ENCODE results near the gene UBE2J2.
A peak's percentile ranks its signal among the peaks of the same experiment; 100 is the strongest.

The UBE2J2 gene

GRCh38 chr1:1309251-1310108, 35.8 kb upstream of the UBE2J2 start:
- DNase-seq (ENCODE audit: low read depth in 2 of 3, low spot score in 2 of 3), result no peak

GRCh38 chr1:1308756-1309250, 35.1 kb upstream of the UBE2J2 start:
- DNase-seq (ENCODE audit: low read depth in 2 of 3, low spot score in 2 of 3), result no peak

- DNase-seq (ENCODE audit: low read depth in 2 of 3, low spot score in 2 of 3), result peak; percentile 68 to 86 (median 81)
Observed at GRCh38 chr1:1307923-1308755, 34.5 kb upstream of the UBE2J2 start, which contains the start of the genes ACAP3 and PUSL1. Gene ACAP3, minus strand, starts transcription at chr1:1307930. Its CDS starts 115 bp downstream, at chr1:1307815. Gene PUSL1, plus strand, starts transcription at chr1:1308597. Its CDS starts 47 bp downstream, at chr1:1308644.

- no peak for DNase-seq (ENCODE audit: low read depth in 2 of 3, low spot score in 2 of 3)
Observed at GRCh38 chr1:1307261-1307922, 33.7 kb upstream of the UBE2J2 start.

GRCh38 chr1:1306661-1307260, 33.1 kb upstream of the UBE2J2 start:
- DNase-seq (ENCODE audit: low read depth in 2 of 3, low spot score in 2 of 3), result no peak

- peak in 1 of 3 experiments; percentile 18 for DNase-seq (ENCODE audit: low read depth in 2 of 3, low spot score in 2 of 3)
Observed at GRCh38 chr1:1306070-1306660, 32.5 kb upstream of the UBE2J2 start.

- peak in 2 of 3 experiments; percentile 40 to 55 for DNase-seq (ENCODE audit: low read depth in 2 of 3, low spot score in 2 of 3)
Observed at GRCh38 chr1:1305300-1306069, 31.8 kb upstream of the UBE2J2 start.

- DNase-seq (ENCODE audit: low read depth in 2 of 3, low spot score in 2 of 3), result no peak
Observed at GRCh38 chr1:1304331-1305299, 31.0 kb upstream of the UBE2J2 start.

GRCh38 chr1:1303736-1304135, 30.1 kb upstream of the UBE2J2 start:
- no peak for DNase-seq (ENCODE audit: low read depth in 2 of 3, low spot score in 2 of 3)

- DNase-seq (ENCODE audit: low read depth in 2 of 3, low spot score in 2 of 3), result no peak
Observed at GRCh38 chr1:1302951-1303509, 29.4 kb upstream of the UBE2J2 start.

- DNase-seq (ENCODE audit: low read depth in 2 of 3, low spot score in 2 of 3), result no peak
Observed at GRCh38 chr1:1302006-1302430, 28.4 kb upstream of the UBE2J2 start.

- DNase-seq (ENCODE audit: low read depth in 2 of 3, low spot score in 2 of 3), result no peak
Observed at GRCh38 chr1:1300352-1300739, 26.7 kb upstream of the UBE2J2 start.

GRCh38 chr1:1299686-1300351, 26.2 kb upstream of the UBE2J2 start:
- no peak for DNase-seq (ENCODE audit: low read depth in 2 of 3, low spot score in 2 of 3)

GRCh38 chr1:1298861-1299685, 25.4 kb upstream of the UBE2J2 start:
- DNase-seq (ENCODE audit: low read depth in 2 of 3, low spot score in 2 of 3), result no peak

GRCh38 chr1:1297802-1298424, 24.3 kb upstream of the UBE2J2 start:
- DNase-seq (ENCODE audit: low read depth in 2 of 3, low spot score in 2 of 3), result no peak

Data from activated CD8-positive, alpha-beta memory T cell treated with anti-CD3 and anti-CD28 coated beads for 48 hours (primary cell).